Testis (tissue), 3 donors: ENCODE measurements around the gene PPFIBP2. TPM values are rescaled to one million over a fixed set of nuclear protein-coding genes. Genes with fewer than 3 reads are reported as not detected.

ENCODE experiments used
- DNase-seq: peaks from one replicate; pipeline ENCODE4 v3.0.0-alpha.2; 2019
- H3K27ac ChIP-seq, 2 donors: fragments of 200-600 bp; sonication (generic); one replicate each; pipeline ENCODE4 v1.5.1; 2019
- H3K27me3 ChIP-seq: fragments of 200-600 bp; sonication (generic); one replicate; pipeline ENCODE4 v1.5.1; 2019
- H3K36me3 ChIP-seq: fragments of 200-600 bp; sonication (generic); one replicate; pipeline ENCODE4 v1.5.1; 2017; ENCODE audit warnings: low read depth; ENCODE audit errors: missing control alignments
- H3K4me1 ChIP-seq: fragments of 200-600 bp; sonication (generic); one replicate; pipeline ENCODE4 v1.5.1; 2019
- H3K4me3 ChIP-seq, 2 donors: fragments of 200-600 bp; sonication (generic); one replicate each; pipeline ENCODE4 v1.5.1; 2017 to 2019
- H3K9me3 ChIP-seq: fragments of 200-600 bp; sonication (generic); one replicate; pipeline ENCODE4 v1.5.1; 2017
- POLR2A ChIP-seq: fragments of 450-650 bp; IDR thresholded peaks from one replicate; pipeline ENCODE4 v1.6.1; 2017; ENCODE audit warnings: antibody characterized with exemption, mild to moderate bottlenecking, moderate library complexity
- WGBS, 2 donors: methylation state at CpG; one replicate each; pipeline ENCODE4 v1.1.5; 2018; 5-methylcytosine and 5-hydroxymethylcytosine counted together
- intact Hi-C: fragments of 100-400 bp; cut with DNase I; formaldehyde crosslinking; loops from one replicate; pipeline ENCODE4 v1.15.1; 2023; ENCODE audit warnings: low total_unique reads
- polyA plus RNA-seq: library from polyadenylated mRNA; stranded (reverse); fragments of 350-450 nt; fragmentation: Illumina TruSeq; extraction: RNeasy Lipid Tissue Mini Kit (QIAGEN cat#74804); gene quantifications from one replicate; pipeline ENCODE4 v1.2.3, GENCODE V29; 2014; ENCODE audit warnings: low read depth, low replicate concordance; ENCODE audit not compliant: insufficient read depth
- total RNA-seq, 2 donors: library from RNA; depleted of rRNA; stranded (reverse); fragments of >200 nt; gene quantifications; one replicate each; pipeline ENCODE4 v1.2.3, GENCODE V29; 2016
- TF ChIP-seq, protein P1 (sequence below), 3 experiments: fragments of 450-650 bp in 2 of 3; fragments of 200-600 bp in 1 of 3; sonication (generic) in 1 of 3; IDR thresholded peaks; one replicate each; pipeline ENCODE4 v1.5.1; 2016 to 2019; ENCODE audit warnings: antibody characterized with exemption in 3 of 3, mild to moderate bottlenecking in 2 of 3, moderate library complexity in 1 of 3

PPFIBP2 gene
- total and polyA plus RNA-seq, 3 donors from 2014 or later, result 70.5 to 105 (median 104) TPM

DNA sequence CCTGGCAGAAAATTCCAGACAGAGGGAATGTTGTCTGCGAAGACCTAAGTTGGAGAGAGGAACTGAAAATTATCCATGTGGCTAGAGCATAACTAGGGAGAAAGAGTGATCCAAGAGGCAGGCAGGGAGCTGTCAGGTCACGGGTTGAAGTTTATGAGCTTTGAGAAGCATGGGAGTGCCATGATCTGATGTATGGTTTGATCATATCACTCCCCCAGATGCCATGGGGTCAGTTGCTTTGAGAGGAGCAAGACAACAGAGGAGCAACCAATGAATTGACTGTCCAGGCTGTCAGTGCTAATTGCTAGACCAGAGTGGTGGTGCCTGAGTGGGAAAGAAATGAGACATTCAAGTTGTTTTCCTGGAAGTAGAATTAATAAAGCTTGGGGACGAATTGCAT, 105.5 kb downstream of the PPFIBP2 start:
- DNase-seq, result no peak
- no peak overlapping the region for H3K27ac ChIP-seq
- H3K9me3 ChIP-seq, result no peaks in the 10 kb centered on the region
- TF ChIP-seq, protein P1, sequence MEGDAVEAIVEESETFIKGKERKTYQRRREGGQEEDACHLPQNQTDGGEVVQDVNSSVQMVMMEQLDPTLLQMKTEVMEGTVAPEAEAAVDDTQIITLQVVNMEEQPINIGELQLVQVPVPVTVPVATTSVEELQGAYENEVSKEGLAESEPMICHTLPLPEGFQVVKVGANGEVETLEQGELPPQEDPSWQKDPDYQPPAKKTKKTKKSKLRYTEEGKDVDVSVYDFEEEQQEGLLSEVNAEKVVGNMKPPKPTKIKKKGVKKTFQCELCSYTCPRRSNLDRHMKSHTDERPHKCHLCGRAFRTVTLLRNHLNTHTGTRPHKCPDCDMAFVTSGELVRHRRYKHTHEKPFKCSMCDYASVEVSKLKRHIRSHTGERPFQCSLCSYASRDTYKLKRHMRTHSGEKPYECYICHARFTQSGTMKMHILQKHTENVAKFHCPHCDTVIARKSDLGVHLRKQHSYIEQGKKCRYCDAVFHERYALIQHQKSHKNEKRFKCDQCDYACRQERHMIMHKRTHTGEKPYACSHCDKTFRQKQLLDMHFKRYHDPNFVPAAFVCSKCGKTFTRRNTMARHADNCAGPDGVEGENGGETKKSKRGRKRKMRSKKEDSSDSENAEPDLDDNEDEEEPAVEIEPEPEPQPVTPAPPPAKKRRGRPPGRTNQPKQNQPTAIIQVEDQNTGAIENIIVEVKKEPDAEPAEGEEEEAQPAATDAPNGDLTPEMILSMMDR (IDR thresholded peaks at IDR 0.05), result no peak
- no peak for TF ChIP-seq POLR2A
- H3K27me3 ChIP-seq, result no peaks in the 10 kb centered on the region
- H3K4me1 ChIP-seq, result no peaks in the 10 kb centered on the region
- 86 to 95% methylated on average over 3 of the region's 3 CpGs for WGBS, 2 donors
- intact Hi-C loops, result no loop called here
- H3K4me3 ChIP-seq, result no peak overlapping the region
- no peaks in the 10 kb centered on the region for H3K36me3 ChIP-seq

DNA sequence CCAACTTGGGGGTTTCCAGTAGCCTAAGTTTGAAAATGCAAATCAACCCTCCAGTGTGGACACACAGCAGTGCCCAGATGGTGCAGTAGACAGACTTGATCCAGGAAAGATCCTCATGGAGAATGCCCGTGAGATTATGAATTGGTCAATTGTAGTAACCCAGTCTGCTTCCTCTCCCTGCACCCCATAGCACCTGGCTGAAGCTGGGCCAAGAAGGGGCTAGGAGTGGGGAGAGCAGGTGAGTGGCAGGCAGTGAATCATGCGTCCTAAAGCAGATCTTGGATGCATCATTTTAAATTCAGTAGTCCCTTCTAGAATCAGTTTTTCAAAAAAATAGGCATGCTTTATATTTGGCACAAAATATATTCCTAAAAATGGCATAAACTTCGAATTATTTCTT, 107.3 kb downstream of the PPFIBP2 start:
- Histone ChIP-seq H3K36me3 (no peaks in the 10 kb centered on the region), H3K27me3 (no peaks in the 10 kb centered on the region), H3K9me3 (no peaks in the 10 kb centered on the region), H3K27ac (no peak overlapping the region), H3K4me1 (no peaks in the 10 kb centered on the region), H3K4me3 (no peak overlapping the region)
- intact Hi-C loops, result no loop called here
- no peak for DNase-seq
- 80 to 84% methylated on average over 3 of the region's 3 CpGs for WGBS, 2 donors
- TF ChIP-seq, protein P1 (IDR thresholded peaks at IDR 0.05), result no peak
- no peak for TF ChIP-seq POLR2A

DNA sequence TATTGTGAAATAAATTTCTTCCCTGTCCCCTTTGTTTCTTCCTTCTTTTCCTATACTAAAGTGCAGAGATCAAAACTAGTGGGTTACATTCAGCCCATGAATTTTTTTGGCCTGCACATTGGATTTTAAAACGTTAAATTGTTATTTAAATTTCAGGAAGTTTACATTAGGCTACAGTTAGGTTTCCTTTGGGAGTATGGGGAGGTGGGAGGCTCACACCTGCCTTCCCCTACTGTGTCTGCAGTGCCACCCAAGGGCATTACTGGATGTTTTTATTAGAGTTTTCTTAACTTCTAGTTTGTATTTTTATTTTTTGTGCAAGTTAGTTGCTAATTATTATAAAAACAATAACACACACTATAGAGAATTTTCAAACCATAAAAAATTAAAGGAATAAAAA, 107.8 kb downstream of the PPFIBP2 start:
- TF ChIP-seq POLR2A, result no peak
- 27 to 29% methylated on average over 1 of the region's 1 CpG for WGBS, 2 donors

DNA sequence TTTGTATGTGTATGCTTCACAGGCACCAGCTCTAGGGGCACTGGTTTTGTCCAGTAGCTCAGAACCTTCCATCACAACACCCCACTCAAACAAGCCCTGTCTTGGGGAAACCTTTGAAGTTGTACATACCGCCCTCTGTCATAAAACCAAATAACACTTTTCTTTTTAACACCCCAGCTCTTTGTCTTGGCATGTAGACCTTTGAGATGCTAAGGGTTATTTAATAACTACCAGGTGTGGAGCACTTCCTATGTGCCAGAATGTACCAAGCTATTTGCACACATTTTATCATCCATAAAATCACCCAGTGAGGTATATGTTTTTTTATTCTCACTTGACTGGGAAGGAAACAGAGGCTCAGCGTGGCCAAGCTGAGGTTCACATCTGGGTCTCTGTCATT, 108.9 kb downstream of the PPFIBP2 start:
- TF ChIP-seq POLR2A, result no peak
- TF ChIP-seq, protein P1 (IDR thresholded peaks at IDR 0.05), result no peak
- WGBS, 2 donors, result 91 to 98% methylated on average over 2 of the region's 2 CpGs
- no peak for DNase-seq
- intact Hi-C loops, result no loop called here
- H3K9me3 ChIP-seq, result no peaks in the 10 kb centered on the region
- H3K4me1 ChIP-seq, result no peaks in the 10 kb centered on the region
- H3K4me3 ChIP-seq, result no peak overlapping the region
- no peak overlapping the region for H3K27ac ChIP-seq
- no peaks in the 10 kb centered on the region for H3K36me3 ChIP-seq
- no peaks in the 10 kb centered on the region for H3K27me3 ChIP-seq

More for the DNA sequence above, 107.8 kb downstream of the PPFIBP2 start:
- H3K27me3 ChIP-seq, result no peaks in the 10 kb centered on the region
- DNase-seq, result no peak
- no peaks in the 10 kb centered on the region for H3K36me3 ChIP-seq
- H3K27ac ChIP-seq, result no peak overlapping the region
- H3K9me3 ChIP-seq, result no peaks in the 10 kb centered on the region
- intact Hi-C loops, result no loop called here
- H3K4me1 ChIP-seq, result no peaks in the 10 kb centered on the region
- H3K4me3 ChIP-seq, result no peak overlapping the region

DNA sequence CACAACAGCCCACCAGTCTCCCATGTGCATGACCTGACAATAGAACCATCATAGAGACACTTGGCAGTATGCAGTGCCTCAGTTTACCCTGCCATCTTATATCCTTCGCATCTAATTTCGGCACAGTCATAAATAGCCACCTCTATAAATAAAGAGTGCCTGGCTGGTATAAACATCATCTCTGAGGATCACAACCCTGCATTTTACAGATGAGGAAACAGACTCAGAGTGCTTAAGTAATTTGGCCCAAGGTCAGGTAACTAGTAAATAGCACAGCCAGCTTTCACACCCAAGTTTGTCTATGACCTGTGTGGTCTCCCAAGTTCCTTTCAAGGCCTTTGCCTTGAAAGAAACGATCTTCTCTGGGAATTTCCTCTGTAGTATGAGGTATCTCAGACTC, 114.9 kb downstream of the PPFIBP2 start:
- no peaks in the 10 kb centered on the region for H3K4me1 ChIP-seq
- no peak overlapping the region for H3K27ac ChIP-seq
- no peaks in the 10 kb centered on the region for H3K9me3 ChIP-seq
- intact Hi-C loops, result no loop called here
- no peak for TF ChIP-seq POLR2A
- TF ChIP-seq, protein P1 (IDR thresholded peaks at IDR 0.05), result no peak
- no peak for DNase-seq
- no peak overlapping the region for H3K4me3 ChIP-seq
- 72 to 78% methylated on average over 3 of the region's 3 CpGs for WGBS, 2 donors
- H3K27me3 ChIP-seq, result no peaks in the 10 kb centered on the region
- no peaks in the 10 kb centered on the region for H3K36me3 ChIP-seq
